ENCODE measurements around the gene PBX1. TPM values are rescaled to one million over a fixed set of nuclear protein-coding genes. Genes with fewer than 3 reads are reported as not detected.

The PBX1 gene
- total and polyA plus RNA-seq, 2 of the 4 experiments (the other 2 are of a cell fraction), result 13.9 to 17.9 TPM

- H2BK120ac ChIP-seq (ENCODE audit: low read depth, low read length), result no peak overlapping the region
- no peak overlapping the region for H2BK20ac ChIP-seq (ENCODE audit: low read depth, low read length)
- BruUV-seq (replicated peaks), result no TSS peak
- no peak overlapping the region for H2AFZ ChIP-seq (replicated peaks; ENCODE audit: low read length, poor library complexity)
- peaks cover 6% of the 10 kb centered on the region; the same call in 1 of the 2 replicates for H4K20me1 ChIP-seq (ENCODE audit: insufficient read depth, low read length)
- in situ Hi-C loops (cut with MboI; ENCODE audit: low sequenced_read_pairs), result no loop called here
- H3K9me1 ChIP-seq (ENCODE audit: insufficient read depth, low read length), result peaks cover 7% of the 10 kb centered on the region; the same call in 1 of the 2 replicates
- no peak overlapping the region for H2AK9ac ChIP-seq (replicated peaks; ENCODE audit: low read depth, low read length, poor library complexity)
- no peak overlapping the region for H3K27ac ChIP-seq (ENCODE audit: insufficient read depth, low read length)
- dilution Hi-C loops (cut with HindIII; ENCODE audit: low sequenced_read_pairs, unreplicated experiment), result no loop called here
- CTCF ChIA-PET, result no interaction called here
- H3K4me3 ChIP-seq (ENCODE audit: insufficient read depth, low read depth, low read length), result no peak overlapping the region
- peaks cover 10% of the 10 kb centered on the region for H3K4me1 ChIP-seq (ENCODE audit: control insufficient read depth, insufficient read depth, low read length)
- no peak overlapping the region for H3K18ac ChIP-seq (ENCODE audit: low read depth, low read length)
- H3K14ac ChIP-seq (replicated peaks; ENCODE audit: low read depth, low read length), result no peak overlapping the region
- no peak overlapping the region for H3K9ac ChIP-seq (ENCODE audit: low read depth, low read length)
- DNase-seq (no peak), ATAC-seq (ENCODE audit: low read depth) (no peak)
- no peak overlapping the region for H3K4me2 ChIP-seq (ENCODE audit: low read depth, low read length)
- H3K79me1 ChIP-seq (ENCODE audit: low read depth in 1 of 2, low read length in 2 of 2), result peaks cover 2 to 10% of the 10 kb centered on the region in 2 experiments; a peak in 2 of 4 replicates
- intact Hi-C loops (cut with micrococcal nuclease), result no loop called here
- H3K36me3 ChIP-seq (ENCODE audit: control insufficient read depth, insufficient read depth, low read length), result no peaks in the 10 kb centered on the region
- no peak overlapping the region for H4K8ac ChIP-seq (ENCODE audit: low read depth in 2 of 2, low read length in 2 of 2)
- no peak for TF ChIP-seq RFX5 (IDR thresholded peaks at IDR 0.05; ENCODE audit: low read depth, low read length)
- TF ChIP-seq MXI1 (IDR thresholded peaks at IDR 0.05; ENCODE audit: borderline replicate concordance, low read depth, low read length), result no peak
- TF ChIP-seq, protein P1, sequence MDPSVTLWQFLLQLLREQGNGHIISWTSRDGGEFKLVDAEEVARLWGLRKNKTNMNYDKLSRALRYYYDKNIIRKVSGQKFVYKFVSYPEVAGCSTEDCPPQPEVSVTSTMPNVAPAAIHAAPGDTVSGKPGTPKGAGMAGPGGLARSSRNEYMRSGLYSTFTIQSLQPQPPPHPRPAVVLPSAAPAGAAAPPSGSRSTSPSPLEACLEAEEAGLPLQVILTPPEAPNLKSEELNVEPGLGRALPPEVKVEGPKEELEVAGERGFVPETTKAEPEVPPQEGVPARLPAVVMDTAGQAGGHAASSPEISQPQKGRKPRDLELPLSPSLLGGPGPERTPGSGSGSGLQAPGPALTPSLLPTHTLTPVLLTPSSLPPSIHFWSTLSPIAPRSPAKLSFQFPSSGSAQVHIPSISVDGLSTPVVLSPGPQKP (IDR thresholded peaks at IDR 0.05; ENCODE audit: borderline replicate concordance, low read depth, low read length), result no peak
- no peak for TF ChIP-seq BHLHE40 (IDR thresholded peaks at IDR 0.05; ENCODE audit: low read depth, low read length)
- TF ChIP-seq, protein P2, sequence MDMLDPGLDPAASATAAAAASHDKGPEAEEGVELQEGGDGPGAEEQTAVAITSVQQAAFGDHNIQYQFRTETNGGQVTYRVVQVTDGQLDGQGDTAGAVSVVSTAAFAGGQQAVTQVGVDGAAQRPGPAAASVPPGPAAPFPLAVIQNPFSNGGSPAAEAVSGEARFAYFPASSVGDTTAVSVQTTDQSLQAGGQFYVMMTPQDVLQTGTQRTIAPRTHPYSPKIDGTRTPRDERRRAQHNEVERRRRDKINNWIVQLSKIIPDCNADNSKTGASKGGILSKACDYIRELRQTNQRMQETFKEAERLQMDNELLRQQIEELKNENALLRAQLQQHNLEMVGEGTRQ (IDR thresholded peaks at IDR 0.05; ENCODE audit: low read depth, low read length), result no peak
- no peak for TF ChIP-seq MAZ (IDR thresholded peaks at IDR 0.05; ENCODE audit: borderline replicate concordance, low read depth, low read length)
- no peak for TF ChIP-seq SMC3 (IDR thresholded peaks at IDR 0.05; ENCODE audit: low read depth, low read length)
- TF ChIP-seq RCOR1 (IDR thresholded peaks at IDR 0.05; ENCODE audit: insufficient replicate concordance, low read length), result no peak
- no peak for TF ChIP-seq FOS (IDR thresholded peaks at IDR 0.05; ENCODE audit: low read depth, low read length)
- TF ChIP-seq RAD21 (IDR thresholded peaks at IDR 0.05; ENCODE audit: low read length), result no peak
- TF ChIP-seq CHD1 (IDR thresholded peaks at IDR 0.05; ENCODE audit: low read depth, low read length), result no peak
- no peak for TF ChIP-seq POLR2A (IDR thresholded peaks at IDR 0.05; ENCODE audit: low read depth, low read length)
- no peak for TF ChIP-seq CEBPB (IDR thresholded peaks at IDR 0.05; ENCODE audit: low read depth, low read length)
- TF ChIP-seq NFE2L2 (IDR thresholded peaks at IDR 0.05; ENCODE audit: low read depth, low read length), result no peak
- no peak for TF ChIP-seq CTCF (conservative IDR thresholded peaks at IDR 0.05; ENCODE audit: low read depth, low read length)
- no peak for TF ChIP-seq MAFK (IDR thresholded peaks at IDR 0.05; ENCODE audit: low read depth, low read length)
- H3K27me3 ChIP-seq (ENCODE audit: control insufficient read depth, insufficient read depth, low read length), result no peaks in the 10 kb centered on the region
- no peak overlapping the region for H2BK15ac ChIP-seq (ENCODE audit: low read depth, low read length)
- no peak overlapping the region for H2BK5ac ChIP-seq (ENCODE audit: low read depth, low read length, poor library complexity, severe bottlenecking)
- H4K5ac ChIP-seq (ENCODE audit: low read depth, low read length), result no peak overlapping the region
- H3K9me3 ChIP-seq (ENCODE audit: control insufficient read depth, insufficient read depth, low read length), result no peaks in the 10 kb centered on the region
- no peak overlapping the region for H3K56ac ChIP-seq (ENCODE audit: extremely low read depth, insufficient read depth, low read length)
- no peak overlapping the region for H3K23ac ChIP-seq (ENCODE audit: low read depth, low read length)
- no peak overlapping the region for H3K4ac ChIP-seq (ENCODE audit: low read depth, low read length)
- POLR2A ChIA-PET (ENCODE audit: unreplicated experiment), result no interaction called here
- no peak overlapping the region for H4K91ac ChIP-seq (ENCODE audit: insufficient read depth, low read depth, low read length)
- WGBS, 2 experiments (ENCODE audit: extremely low coverage in 2 of 2, insufficient read length in 1 of 2), result no CpG with 5 or more reads among the region's 2 CpGs
- no peak overlapping the region for H2AK5ac ChIP-seq (ENCODE audit: low read depth, low read length)
Measured at GRCh38 chr1:164650531-164650930, 91.5 kb downstream of the PBX1 start.
